SK-N-MC (cell line): Measurements from ENCODE around the gene ADCY9.

ENCODE experiments used
- EZH2 ChIP-seq: fragments of 200-600 bp; sonication (generic); IDR thresholded peaks from one replicate; pipeline ENCODE4 v1.6.1; 2017; ENCODE audit warnings: antibody characterized with exemption
- FOXP2 ChIP-seq: optimal IDR thresholded peaks from 2 replicates; pipeline ENCODE3; 2011; ENCODE audit warnings: mild to moderate bottlenecking, moderate library complexity; ENCODE audit not compliant: insufficient read depth; ENCODE audit errors: extremely low read length, control extremely low read depth
- POLR2AphosphoS5 ChIP-seq: IDR thresholded peaks from 2 replicates; pipeline ENCODE4 v1.6.1; 2012; ENCODE audit warnings: mild to moderate bottlenecking, low read depth, low read length, borderline replicate concordance

- TF ChIP-seq POLR2AphosphoS5, result no peak
- no peak for TF ChIP-seq FOXP2
- no peak for TF ChIP-seq EZH2
These were observed 112.0 kb downstream of the ADCY9 start for GRCh38 chr16:4004206-4004605.
